Measurements from ENCODE around the gene MAPKBP1. TPM values are rescaled to one million over a fixed set of nuclear protein-coding genes. Genes with fewer than 3 reads are reported as not detected.

The MAPKBP1 gene
- polyA plus RNA-seq, 1 donor from 2014 or later: 30.3 TPM

GRCh38 chr15:41832208-41832607 is 57.9 kb downstream of the MAPKBP1 start:
- Histone ChIP-seq H4K20me1 (ENCODE audit: insufficient read depth) (no peaks in the 10 kb centered on the region), H3K27ac (ENCODE audit: low read length) (no peak overlapping the region), H3K27me3 (ENCODE audit: insufficient read depth, low read depth, low read length) (no peaks in the 10 kb centered on the region), H3K9me2 (ENCODE audit: insufficient read depth, low read length) (no peaks in the 10 kb centered on the region), H3K9me3 (ENCODE audit: low read length) (no peaks in the 10 kb centered on the region), H3K36me3 (ENCODE audit: insufficient read depth, low read length) (no peaks in the 10 kb centered on the region), H3K4me3 (ENCODE audit: low read length) (no peak overlapping the region), H3K9ac (ENCODE audit: low read length) (no peak overlapping the region), H3K79me2 (replicated peaks; ENCODE audit: insufficient read depth, low read length) (peaks cover 3% of the 10 kb centered on the region), H3K4me2 (ENCODE audit: low read length) (no peak overlapping the region), H3F3A (ENCODE audit: insufficient read depth, low read length, poor library complexity, severe bottlenecking) (no peaks in the 10 kb centered on the region), H2AFZ (ENCODE audit: low read depth, low read length) (no peak overlapping the region)
- TF ChIP-seq POLR2AphosphoS5 (IDR thresholded peaks at IDR 0.05) (no peak), SMC3 (conservative IDR thresholded peaks at IDR 0.05; ENCODE audit: poor library complexity) (no peak), EP300 (conservative IDR thresholded peaks at IDR 0.05; ENCODE audit: poor library complexity, severe bottlenecking) (no peak), EZH2 (IDR thresholded peaks at IDR 0.05; ENCODE audit: borderline replicate concordance, insufficient read depth, low read length, poor library complexity, severe bottlenecking) (no peak), RAD21 (conservative IDR thresholded peaks at IDR 0.05) (no peak), TAF1 (IDR thresholded peaks at IDR 0.05; ENCODE audit: low read depth) (no peak), CTCF (IDR thresholded peaks at IDR 0.05; ENCODE audit: poor library complexity, severe bottlenecking) (no peak), MXI1 (conservative IDR thresholded peaks at IDR 0.05; ENCODE audit: poor library complexity, severe bottlenecking) (no peak)
- TF ChIP-seq, protein P1, sequence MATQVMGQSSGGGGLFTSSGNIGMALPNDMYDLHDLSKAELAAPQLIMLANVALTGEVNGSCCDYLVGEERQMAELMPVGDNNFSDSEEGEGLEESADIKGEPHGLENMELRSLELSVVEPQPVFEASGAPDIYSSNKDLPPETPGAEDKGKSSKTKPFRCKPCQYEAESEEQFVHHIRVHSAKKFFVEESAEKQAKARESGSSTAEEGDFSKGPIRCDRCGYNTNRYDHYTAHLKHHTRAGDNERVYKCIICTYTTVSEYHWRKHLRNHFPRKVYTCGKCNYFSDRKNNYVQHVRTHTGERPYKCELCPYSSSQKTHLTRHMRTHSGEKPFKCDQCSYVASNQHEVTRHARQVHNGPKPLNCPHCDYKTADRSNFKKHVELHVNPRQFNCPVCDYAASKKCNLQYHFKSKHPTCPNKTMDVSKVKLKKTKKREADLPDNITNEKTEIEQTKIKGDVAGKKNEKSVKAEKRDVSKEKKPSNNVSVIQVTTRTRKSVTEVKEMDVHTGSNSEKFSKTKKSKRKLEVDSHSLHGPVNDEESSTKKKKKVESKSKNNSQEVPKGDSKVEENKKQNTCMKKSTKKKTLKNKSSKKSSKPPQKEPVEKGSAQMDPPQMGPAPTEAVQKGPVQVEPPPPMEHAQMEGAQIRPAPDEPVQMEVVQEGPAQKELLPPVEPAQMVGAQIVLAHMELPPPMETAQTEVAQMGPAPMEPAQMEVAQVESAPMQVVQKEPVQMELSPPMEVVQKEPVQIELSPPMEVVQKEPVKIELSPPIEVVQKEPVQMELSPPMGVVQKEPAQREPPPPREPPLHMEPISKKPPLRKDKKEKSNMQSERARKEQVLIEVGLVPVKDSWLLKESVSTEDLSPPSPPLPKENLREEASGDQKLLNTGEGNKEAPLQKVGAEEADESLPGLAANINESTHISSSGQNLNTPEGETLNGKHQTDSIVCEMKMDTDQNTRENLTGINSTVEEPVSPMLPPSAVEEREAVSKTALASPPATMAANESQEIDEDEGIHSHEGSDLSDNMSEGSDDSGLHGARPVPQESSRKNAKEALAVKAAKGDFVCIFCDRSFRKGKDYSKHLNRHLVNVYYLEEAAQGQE (IDR thresholded peaks at IDR 0.05; ENCODE audit: borderline replicate concordance): no peak

DNA sequence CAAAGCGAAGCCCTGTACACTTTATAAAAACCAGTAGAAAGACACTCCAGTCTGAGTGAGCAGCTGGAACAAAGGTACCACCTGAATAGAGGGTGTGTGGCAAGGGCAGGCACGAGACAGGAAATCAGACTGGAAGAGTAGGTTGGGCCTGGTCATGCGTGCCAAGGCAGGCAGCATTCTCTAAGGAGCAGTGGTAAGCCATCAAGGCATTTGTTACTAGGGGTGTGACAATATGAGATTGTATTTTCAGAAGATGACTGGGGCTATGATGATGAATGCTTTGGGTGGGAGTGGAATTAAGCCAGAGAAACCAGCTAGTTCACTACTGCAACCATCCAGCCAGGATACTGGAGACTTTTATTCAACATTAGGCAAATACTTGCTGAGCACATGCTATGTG is 58.6 kb downstream of the MAPKBP1 start:
- Histone ChIP-seq H3K79me2 (replicated peaks; ENCODE audit: insufficient read depth, low read length) (peaks cover 3% of the 10 kb centered on the region), H3K36me3 (ENCODE audit: insufficient read depth, low read length) (no peaks in the 10 kb centered on the region), H3K4me2 (ENCODE audit: low read length) (no peak overlapping the region), H3K9me2 (ENCODE audit: insufficient read depth, low read length) (no peaks in the 10 kb centered on the region), H4K20me1 (ENCODE audit: insufficient read depth) (no peaks in the 10 kb centered on the region), H2AFZ (ENCODE audit: low read depth, low read length) (no peak overlapping the region), H3F3A (ENCODE audit: insufficient read depth, low read length, poor library complexity, severe bottlenecking) (no peaks in the 10 kb centered on the region), H3K27ac (ENCODE audit: low read length) (no peak overlapping the region), H3K4me3 (ENCODE audit: low read length) (no peak overlapping the region), H3K27me3 (ENCODE audit: insufficient read depth, low read depth, low read length) (no peaks in the 10 kb centered on the region), H3K9me3 (ENCODE audit: low read length) (no peaks in the 10 kb centered on the region), H3K9ac (ENCODE audit: low read length) (no peak overlapping the region)
- TF ChIP-seq TAF1 (IDR thresholded peaks at IDR 0.05; ENCODE audit: low read depth) (no peak), EZH2 (IDR thresholded peaks at IDR 0.05; ENCODE audit: borderline replicate concordance, insufficient read depth, low read length, poor library complexity, severe bottlenecking) (no peak), SMC3 (conservative IDR thresholded peaks at IDR 0.05; ENCODE audit: poor library complexity) (no peak), RAD21 (conservative IDR thresholded peaks at IDR 0.05) (no peak)
- TF ChIP-seq, protein P1 (IDR thresholded peaks at IDR 0.05; ENCODE audit: borderline replicate concordance): no peak

All from neural cell (in vitro differentiated cells).